ENCODE results near the gene UNK. TPM values are rescaled to one million over a fixed set of nuclear protein-coding genes. Genes with fewer than 3 reads are reported as not detected.
A peak's percentile ranks its signal among the peaks of the same experiment; 100 is the strongest.

The UNK gene
- total RNA-seq, 2 experiments from 2014 or later = 33.7 to 36.1 TPM

DNA sequence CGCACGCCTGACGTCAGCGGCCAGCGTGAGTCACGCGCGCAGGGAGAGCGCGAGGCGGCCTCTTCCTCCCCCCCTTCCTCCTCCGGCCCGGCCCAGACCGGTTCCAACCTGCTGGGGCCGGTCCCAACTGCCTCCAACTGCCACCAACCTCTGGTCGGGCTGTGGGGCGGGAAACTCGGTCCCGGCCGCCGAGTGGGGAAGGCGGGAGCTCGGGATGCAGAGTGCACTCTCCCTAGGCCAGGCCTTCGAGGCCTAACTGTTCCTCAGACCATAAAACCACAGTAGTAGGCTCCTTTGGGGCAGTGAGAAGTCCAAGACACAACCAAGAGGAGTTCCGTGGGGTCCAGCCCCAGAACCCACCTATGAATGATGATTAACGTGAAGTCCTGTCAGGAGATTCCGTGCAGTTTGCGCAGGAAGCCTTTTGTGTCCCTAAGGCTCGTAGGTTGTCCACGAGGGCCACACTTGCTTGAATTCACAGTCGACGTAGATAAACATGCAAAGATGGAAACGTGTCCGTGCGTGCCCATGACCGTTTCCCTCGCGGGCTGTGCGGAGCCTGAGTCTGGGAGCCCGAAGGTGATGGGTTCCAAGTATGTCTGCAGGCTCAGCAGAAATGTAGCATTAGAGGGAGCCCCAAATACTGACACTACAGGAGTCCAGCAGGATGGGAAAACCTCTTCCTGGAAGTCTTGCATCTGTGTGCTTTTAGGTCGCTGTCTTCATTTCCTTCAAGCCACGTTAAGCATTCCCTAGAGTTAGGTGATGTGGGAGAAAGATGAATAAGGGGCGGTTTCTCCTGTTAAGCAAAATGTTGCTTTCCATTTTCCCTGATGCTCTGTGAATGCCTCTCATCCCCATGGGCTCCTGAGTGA is 647 bp downstream of the UNK start:
- intact Hi-C loops (cut with DNase I, micrococcal nuclease) = loop anchor here (2.0 to 10.0 kb wide), 5 partner anchors 33 to 950 kb away; partner anchors contain the start of genes MFSD11 (in 1 of the 2), SRSF2 (in 1 of the 2) and WBP2 (in 1 of the 2)
- ChIA-PET POLR2A (interaction anchor here (0.6 to 6.6 kb wide), 31 partner anchors 10 to 514 kb away, joined by 3 to 112 read pairs (median 5); partner anchors contain the start of genes GALK1, MIF4GD, RECQL5 and SAP30BP), CTCF (interaction anchor here (0.8 to 5.2 kb wide), 5 partner anchors 12 to 111 kb away, joined by 3 to 25 read pairs (median 5); partner anchors contain the start of genes GALK1 and TRIM65)
- Mint-ChIP-seq H3K27me3 (no peaks in the 10 kb centered on the region), H3K36me3 (ENCODE audit: low read depth) (peaks cover 5% of the 10 kb centered on the region), H3K4me3 (peak overlapping the region; percentile 92), H3K27ac (peak overlapping the region; percentile 93), H3K9me3 (no peaks in the 10 kb centered on the region), H3K4me1 (ENCODE audit: low read depth) (peaks cover 45% of the 10 kb centered on the region)
- peak; percentile 2 for ATAC-seq (ENCODE audit: poor library complexity)
- Histone ChIP-seq H3K27me3 (ENCODE audit: control insufficient read depth in 1 of 2, insufficient read depth in 2 of 2, low read length in 2 of 2) (no peaks in the 10 kb centered on the region), H3K36me3 (ENCODE audit: insufficient read depth, low read length) (no peaks in the 10 kb centered on the region), H3K4me1 (ENCODE audit: insufficient read depth, low read length) (peaks cover 45% of the 10 kb centered on the region), H3K9me3 (ENCODE audit: control insufficient read depth in 1 of 2, insufficient read depth in 1 of 2, low read length in 2 of 2) (no peaks in the 10 kb centered on the region), H3K27ac (ENCODE audit: low read depth in 1 of 2, low read length in 2 of 2) (peak overlapping the region; percentile 99 to 100), H3K4me3 (ENCODE audit: low read length) (peak overlapping the region; percentile 69)
- peak in 11 of 14 experiments; percentile 29 to 96 (median 88) for DNase-seq
- TF ChIP-seq, protein P1, sequence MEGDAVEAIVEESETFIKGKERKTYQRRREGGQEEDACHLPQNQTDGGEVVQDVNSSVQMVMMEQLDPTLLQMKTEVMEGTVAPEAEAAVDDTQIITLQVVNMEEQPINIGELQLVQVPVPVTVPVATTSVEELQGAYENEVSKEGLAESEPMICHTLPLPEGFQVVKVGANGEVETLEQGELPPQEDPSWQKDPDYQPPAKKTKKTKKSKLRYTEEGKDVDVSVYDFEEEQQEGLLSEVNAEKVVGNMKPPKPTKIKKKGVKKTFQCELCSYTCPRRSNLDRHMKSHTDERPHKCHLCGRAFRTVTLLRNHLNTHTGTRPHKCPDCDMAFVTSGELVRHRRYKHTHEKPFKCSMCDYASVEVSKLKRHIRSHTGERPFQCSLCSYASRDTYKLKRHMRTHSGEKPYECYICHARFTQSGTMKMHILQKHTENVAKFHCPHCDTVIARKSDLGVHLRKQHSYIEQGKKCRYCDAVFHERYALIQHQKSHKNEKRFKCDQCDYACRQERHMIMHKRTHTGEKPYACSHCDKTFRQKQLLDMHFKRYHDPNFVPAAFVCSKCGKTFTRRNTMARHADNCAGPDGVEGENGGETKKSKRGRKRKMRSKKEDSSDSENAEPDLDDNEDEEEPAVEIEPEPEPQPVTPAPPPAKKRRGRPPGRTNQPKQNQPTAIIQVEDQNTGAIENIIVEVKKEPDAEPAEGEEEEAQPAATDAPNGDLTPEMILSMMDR (IDR thresholded peaks at IDR 0.05) = no peak

DNA sequence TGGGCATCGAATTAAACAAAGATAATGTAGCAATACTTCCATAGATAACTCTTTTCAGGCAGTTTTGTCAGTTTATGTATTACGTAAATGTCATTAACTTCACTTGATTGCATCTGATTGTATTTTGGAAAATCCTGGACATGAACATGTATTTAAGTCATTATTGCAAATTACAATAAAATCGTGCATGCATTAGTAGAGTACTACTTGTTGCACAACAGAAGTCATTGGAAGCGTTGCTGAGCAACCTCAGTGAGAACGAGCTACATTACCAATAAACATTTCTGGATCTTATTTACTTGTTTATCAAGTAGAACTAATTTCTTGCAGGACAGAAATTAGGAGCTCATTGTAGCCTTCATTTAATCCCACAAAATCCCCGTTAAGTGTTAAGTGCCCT is 6.6 kb downstream of the UNK start:
- Mint-ChIP-seq H3K27ac (no peak overlapping the region), H3K4me3 (no peak overlapping the region), H3K27me3 (no peaks in the 10 kb centered on the region), H3K4me1 (ENCODE audit: low read depth) (peaks cover 31% of the 10 kb centered on the region), H3K36me3 (ENCODE audit: low read depth) (peaks cover 44% of the 10 kb centered on the region), H3K9me3 (no peaks in the 10 kb centered on the region)
- H3K36me3 ChIP-seq (ENCODE audit: insufficient read depth, low read length) = peaks cover 36% of the 10 kb centered on the region
- CTCF ChIA-PET = no interaction called here
- H3K9me3 ChIP-seq (ENCODE audit: control insufficient read depth in 1 of 2, insufficient read depth in 1 of 2, low read length in 2 of 2) = no peaks in the 10 kb centered on the region
- ATAC-seq (ENCODE audit: poor library complexity) (no peak), DNase-seq (no peak)
- intact Hi-C loops (cut with DNase I, micrococcal nuclease) = no loop called here
- H3K27me3 ChIP-seq (ENCODE audit: control insufficient read depth in 1 of 2, insufficient read depth in 2 of 2, low read length in 2 of 2) = no peaks in the 10 kb centered on the region
- H3K4me3 ChIP-seq (ENCODE audit: low read length) = no peak overlapping the region
- peaks cover 17% of the 10 kb centered on the region for H3K4me1 ChIP-seq (ENCODE audit: insufficient read depth, low read length)
- TF ChIP-seq, protein P1 (IDR thresholded peaks at IDR 0.05) = no peak
- POLR2A ChIA-PET = interaction anchor here (1.0 kb wide), 1 partner anchor 15 kb away, joined by 4 read pairs; no protein-coding TSS in a partner anchor
- no peak overlapping the region for H3K27ac ChIP-seq (ENCODE audit: low read depth in 1 of 2, low read length in 2 of 2)

DNA sequence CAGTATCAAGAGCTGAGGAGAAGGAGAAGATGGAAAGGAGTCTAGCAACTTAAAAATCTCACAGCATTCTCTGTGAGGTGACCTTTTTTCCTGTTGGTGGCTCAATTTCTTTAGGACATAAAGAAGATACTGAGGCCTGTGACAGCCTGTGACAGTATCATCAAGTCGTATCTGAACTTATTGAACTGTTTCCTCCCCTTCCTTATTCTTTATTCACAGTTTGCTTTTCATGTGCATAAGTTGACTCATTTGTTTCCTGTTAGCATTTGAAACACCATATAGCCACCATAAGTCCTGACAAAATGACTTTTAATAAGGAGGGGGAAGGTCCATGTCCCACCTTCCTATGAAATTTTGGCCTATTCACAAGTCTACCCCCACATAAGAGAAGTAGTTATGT is 8.9 kb downstream of the UNK start:
- intact Hi-C loops (cut with DNase I, micrococcal nuclease) = no loop called here
- no peak for ATAC-seq (ENCODE audit: poor library complexity)
- no peaks in the 10 kb centered on the region for H3K9me3 ChIP-seq (ENCODE audit: control insufficient read depth in 1 of 2, insufficient read depth in 1 of 2, low read length in 2 of 2)
- Mint-ChIP-seq H3K4me1 (ENCODE audit: low read depth) (peaks cover 26% of the 10 kb centered on the region), H3K27me3 (no peaks in the 10 kb centered on the region), H3K4me3 (no peak overlapping the region), H3K27ac (no peak overlapping the region), H3K36me3 (ENCODE audit: low read depth) (peaks cover 59% of the 10 kb centered on the region), H3K9me3 (no peaks in the 10 kb centered on the region)
- H3K4me1 ChIP-seq (ENCODE audit: insufficient read depth, low read length) = no peaks in the 10 kb centered on the region
- no peak overlapping the region for H3K27ac ChIP-seq (ENCODE audit: low read depth in 1 of 2, low read length in 2 of 2)
- no peaks in the 10 kb centered on the region for H3K27me3 ChIP-seq (ENCODE audit: control insufficient read depth in 1 of 2, insufficient read depth in 2 of 2, low read length in 2 of 2)
- ChIA-PET CTCF (interaction anchor here (0.9 kb wide), 1 partner anchor 36 kb away, joined by 6 read pairs; no protein-coding TSS in a partner anchor), POLR2A (no interaction called here)
- TF ChIP-seq, protein P1 (IDR thresholded peaks at IDR 0.05) = no peak
- H3K4me3 ChIP-seq (ENCODE audit: low read length) = no peak overlapping the region
- DNase-seq = no peak
- peaks cover 43% of the 10 kb centered on the region for H3K36me3 ChIP-seq (ENCODE audit: insufficient read depth, low read length)

Data from CD4-positive, alpha-beta T cell (primary cell).